ENCODE data around the gene KPNA5.

GRCh38 chr6:116745176-116745575 lies 64.2 kb downstream of the KPNA5 start:
- TF ChIP-seq POLR2A (IDR thresholded peaks at IDR 0.05) (no peak), CTCF (IDR thresholded peaks at IDR 0.05) (no peak)
